Measurements from ENCODE around the gene RPL7A.
A peak's percentile ranks its signal among the peaks of the same experiment; 100 is the strongest.
"Not testable (repeated sequence)": the region's sequence is repeated elsewhere in the genome, so short reads cannot be mapped to it uniquely, and the experiment has no call there.

Gene RPL7A

GRCh38 chr9:133372144-133372543 lies 24.1 kb downstream of the RPL7A start:
- TF ChIP-seq ZFX (IDR thresholded peaks at IDR 0.05) (no peak), CTCF (conservative IDR thresholded peaks at IDR 0.05) (no peak)
- no peak overlapping the region for H3K27ac ChIP-seq

- peak overlapping the region; percentile 94 for H3K27ac ChIP-seq
- TF ChIP-seq CTCF (conservative IDR thresholded peaks at IDR 0.05) (no peak), ZFX (IDR thresholded peaks at IDR 0.05) (no peak)
Measured at GRCh38 chr9:133374612-133375115, 26.6 kb downstream of the RPL7A start.

- no peak for TF ChIP-seq CTCF (conservative IDR thresholded peaks at IDR 0.05)
- no peak for TF ChIP-seq ZFX (IDR thresholded peaks at IDR 0.05)
Measured at GRCh38 chr9:133375116-133375723, 27.2 kb downstream of the RPL7A start.

DNA sequence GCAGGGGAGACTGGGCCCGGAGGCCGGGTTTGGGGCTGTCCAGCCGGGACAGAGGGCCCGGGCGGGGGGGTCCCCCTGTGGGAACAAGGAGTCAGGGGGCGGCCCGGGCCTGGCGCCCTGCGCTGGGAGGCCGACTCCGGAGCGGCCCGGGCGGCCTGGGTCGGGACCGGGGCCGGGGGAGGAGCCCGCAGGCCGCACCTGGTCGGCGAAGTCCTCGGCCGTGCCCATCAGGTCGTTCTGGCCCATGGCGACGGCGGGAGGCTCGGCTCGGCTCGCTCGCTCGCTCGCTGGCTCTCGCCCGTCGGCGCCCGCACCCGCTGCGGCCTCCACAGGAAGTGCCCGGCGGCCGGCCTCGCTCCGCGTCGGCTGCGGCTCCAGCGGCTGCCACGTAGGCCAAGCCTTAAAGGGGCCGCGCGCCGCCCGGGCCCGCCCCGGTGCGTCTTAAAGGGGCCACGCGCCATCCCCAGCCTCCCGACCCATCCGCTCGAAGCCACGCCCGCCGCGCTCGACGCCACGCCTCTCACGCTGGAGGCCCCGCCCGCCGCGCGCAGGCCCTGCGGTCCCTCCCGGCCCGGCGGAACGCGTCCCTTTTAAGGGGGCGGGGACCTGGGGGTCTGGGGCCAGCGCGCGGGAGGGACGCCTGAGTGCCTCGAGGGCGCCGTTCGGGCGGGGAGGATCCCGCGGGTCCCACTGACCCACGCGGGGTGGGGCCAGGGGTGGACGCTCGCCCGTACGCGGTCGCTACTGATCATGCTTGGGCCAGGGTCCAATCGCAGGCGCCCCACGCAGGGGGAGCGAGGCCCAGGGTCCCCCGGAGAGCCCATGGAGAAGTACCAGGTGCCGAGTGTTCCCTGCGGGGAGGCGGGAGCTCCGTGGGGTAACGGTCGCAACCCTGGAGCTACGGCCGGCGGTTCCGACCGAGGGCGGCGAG lies 28.0 kb downstream of the RPL7A start, which contains the start of the genes STKLD1 and SURF4:
STKLD1 (plus strand) TSS at position 643 of the 931 bp plus-strand sequence; CDS start at position 751, 108 bp downstream.
SURF4 (minus strand) TSS at position 337 of the 931 bp plus-strand sequence; CDS start at position 246, 91 bp downstream.
- TF ChIP-seq CTCF (conservative IDR thresholded peaks at IDR 0.05) (no peak), ZFX (IDR thresholded peaks at IDR 0.05) (peak; percentile 97)
- H3K27ac ChIP-seq, result peak within 1 kb of the TSS; percentile 94

More at GRCh38 chr9:133375116-133375723, 27.2 kb downstream of the RPL7A start:
- peak overlapping the region; percentile 94 for H3K27ac ChIP-seq

DNA sequence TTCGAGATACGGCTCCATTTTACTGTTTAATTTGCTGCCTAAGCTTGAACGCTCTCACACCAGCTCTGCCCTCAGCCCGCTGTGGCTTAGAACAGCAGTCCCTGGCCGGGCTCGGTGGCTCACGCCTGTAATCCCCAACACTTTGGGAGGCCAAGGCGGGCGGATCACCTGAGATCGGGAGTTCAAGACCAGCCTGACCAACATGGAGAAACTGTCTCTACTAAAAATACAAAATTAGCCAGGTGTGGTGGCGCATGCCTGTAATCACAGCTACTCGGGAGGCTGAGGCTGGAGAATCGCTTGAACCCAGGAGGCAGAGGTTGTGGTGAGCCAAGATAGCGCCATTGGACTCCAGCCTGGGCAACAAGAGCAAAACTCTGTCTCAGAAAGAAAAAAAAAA lies 29.3 kb downstream of the RPL7A start:
- not testable (repeated sequence) for H3K27ac ChIP-seq

DNA sequence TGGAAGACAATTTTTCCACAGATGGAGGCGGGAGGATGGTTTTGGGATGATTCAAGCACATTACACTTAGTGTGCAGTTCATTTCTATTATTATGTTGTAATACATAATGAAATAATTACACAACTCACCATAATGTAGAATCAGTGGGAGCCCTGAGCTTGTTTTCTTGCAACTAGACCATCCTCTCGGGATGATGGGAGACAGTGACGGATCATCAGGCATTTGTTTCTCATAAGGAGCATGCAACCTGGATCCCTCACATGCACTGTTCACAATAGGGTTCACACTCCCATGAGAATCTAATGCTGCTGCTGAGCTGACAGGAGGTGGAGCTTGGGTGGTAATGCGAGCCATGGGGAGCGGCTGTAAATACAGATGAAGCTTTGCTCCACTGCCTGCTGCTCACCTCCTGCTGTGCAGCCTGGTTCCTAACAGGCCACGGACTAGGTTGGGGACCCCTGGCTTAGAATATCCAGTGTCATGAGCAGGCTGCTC lies 29.8 kb downstream of the RPL7A start:
- TF ChIP-seq ZFX (IDR thresholded peaks at IDR 0.05), result no peak
- TF ChIP-seq CTCF (conservative IDR thresholded peaks at IDR 0.05), result no peak
- no peak overlapping the region for H3K27ac ChIP-seq

DNA sequence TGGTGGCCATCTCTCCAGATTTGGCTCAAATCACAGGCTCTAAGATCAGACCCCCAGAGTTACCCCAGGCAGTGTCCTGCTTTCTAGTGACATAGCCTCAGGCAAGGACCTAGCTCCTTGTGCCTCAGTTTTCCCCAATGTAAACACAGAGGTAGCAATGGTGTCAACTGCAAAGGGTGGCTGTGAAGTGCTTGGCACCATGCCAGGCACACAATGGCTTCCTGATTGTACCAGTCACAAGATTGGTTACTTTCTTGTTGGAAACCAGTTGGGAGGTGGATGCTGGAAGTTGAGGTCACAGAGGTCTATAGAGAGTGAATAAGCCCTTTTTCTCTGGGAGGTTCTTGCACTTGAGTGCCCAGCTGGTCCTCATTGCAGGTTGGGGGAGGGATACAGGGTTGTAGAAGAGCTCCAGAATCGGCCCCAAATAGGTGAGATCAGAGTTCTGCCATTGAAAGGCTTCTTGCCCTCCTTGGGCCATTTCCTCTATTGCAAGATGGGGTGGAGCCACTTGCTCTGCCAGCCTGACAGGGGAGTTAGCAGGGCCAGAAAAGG lies 30.5 kb downstream of the RPL7A start:
- no peak overlapping the region for H3K27ac ChIP-seq
- TF ChIP-seq CTCF (conservative IDR thresholded peaks at IDR 0.05) (no peak), ZFX (IDR thresholded peaks at IDR 0.05) (no peak)

Data from C4-2B (cell line).